Adipose tissue (tissue), 3 donors: ENCODE results near the gene SLC6A20. TPM values are rescaled to one million over a fixed set of nuclear protein-coding genes. Genes with fewer than 3 reads are reported as not detected.

Experiments
- H3K27ac ChIP-seq: one replicate; pipeline ENCODE4 v1.5.1; 2013; ENCODE audit warnings: low read depth, low read length
- WGBS, 3 donors: extraction: QIAGEN DNeasy Blood & Tissue Kit; methylation state at CpG; one replicate each; pipeline ENCODE4 v1.1.7; 2013; 5-methylcytosine and 5-hydroxymethylcytosine counted together
- polyA plus RNA-seq, 3 donors: library from polyadenylated mRNA; stranded (reverse); fragments of 200-250 nt; gene quantifications; one replicate each; pipeline ENCODE4 v1.2.3, GENCODE V29; 2013
- donor health status: healthy with polysubstance abuse.
- donor health status: Bipolar disorder and iron deficiency.
- donor health status: healthy.

The SLC6A20 gene
- polyA plus RNA-seq, 3 donors, result 0.01 to 0.51 TPM; not detected in 1

DNA sequence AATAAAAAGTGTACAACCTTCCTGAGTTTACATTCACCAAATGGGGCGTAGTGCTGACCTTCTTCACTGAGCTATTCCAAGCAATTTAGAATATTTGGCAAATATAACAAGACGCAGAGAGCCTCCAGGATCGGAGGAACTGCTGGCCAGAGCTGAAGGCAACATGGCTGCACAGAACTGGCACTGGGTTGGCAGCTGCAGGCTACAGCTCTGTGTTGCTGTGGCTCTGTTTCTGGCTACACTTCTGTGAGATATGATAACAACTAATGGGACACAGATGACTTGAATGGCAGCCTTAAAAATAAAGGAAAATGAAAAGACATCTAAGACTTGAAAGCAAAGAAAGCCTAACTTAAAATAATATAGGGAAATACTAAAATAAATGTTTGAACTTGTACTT, 10.8 kb upstream of the SLC6A20 start:
- H3K27ac ChIP-seq, result no peak overlapping the region
- 91 to 95% (median 92%) methylated on average over 3 of the region's 3 CpGs for WGBS, 3 donors

DNA sequence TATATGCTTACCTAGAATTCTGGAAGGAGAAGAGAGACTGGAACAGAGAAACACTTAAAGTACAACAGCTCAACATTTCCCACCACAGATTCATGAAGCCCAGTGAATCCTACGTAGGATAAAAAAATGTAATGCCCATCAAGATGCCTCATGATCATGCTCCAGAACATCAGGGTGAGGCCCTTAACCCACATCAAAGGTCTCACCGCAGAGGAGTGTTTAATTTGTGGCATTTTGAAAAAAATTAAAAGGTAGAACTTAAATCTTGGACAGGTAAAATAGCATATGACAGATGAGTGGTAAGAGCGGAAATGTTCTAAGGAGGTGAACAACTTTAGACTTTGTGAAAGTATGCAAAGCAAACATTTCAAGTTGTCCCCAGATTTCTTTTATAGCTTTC, 9.7 kb upstream of the SLC6A20 start:
- H3K27ac ChIP-seq, result no peak overlapping the region
- WGBS, 3 donors, result 91 to 94% (median 94%) methylated on average over 3 of the region's 3 CpGs

- H3K27ac ChIP-seq, result no peak overlapping the region
- WGBS, 3 donors, result 95 to 97% (median 96%) methylated on average over 5 of the region's 5 CpGs
These were observed 7.1 kb upstream of the SLC6A20 start for GRCh38 chr3:45803252-45803935.

DNA sequence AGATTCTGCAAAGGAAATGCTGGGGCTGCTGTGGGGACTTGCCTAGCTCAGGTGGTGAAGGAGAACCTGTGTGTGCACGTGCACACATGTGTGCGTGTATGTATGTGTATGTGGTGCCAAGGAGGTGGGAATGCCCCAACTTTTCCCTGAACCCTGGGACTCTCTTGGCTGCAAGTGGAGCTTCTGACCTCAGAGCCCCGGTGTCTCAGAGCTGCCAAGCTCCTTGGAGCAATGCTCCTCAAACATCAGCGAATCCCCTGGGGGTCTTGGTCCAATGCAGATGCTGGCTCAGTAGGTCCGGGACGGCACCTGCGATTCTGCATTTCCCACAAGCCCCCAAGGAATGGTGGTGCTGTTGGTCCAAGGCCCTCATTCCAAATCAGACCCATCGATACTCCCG, 5.8 kb upstream of the SLC6A20 start:
- WGBS, 3 donors, result 93 to 95% (median 93%) methylated on average over 9 of the region's 9 CpGs
- H3K27ac ChIP-seq, result no peak overlapping the region

DNA sequence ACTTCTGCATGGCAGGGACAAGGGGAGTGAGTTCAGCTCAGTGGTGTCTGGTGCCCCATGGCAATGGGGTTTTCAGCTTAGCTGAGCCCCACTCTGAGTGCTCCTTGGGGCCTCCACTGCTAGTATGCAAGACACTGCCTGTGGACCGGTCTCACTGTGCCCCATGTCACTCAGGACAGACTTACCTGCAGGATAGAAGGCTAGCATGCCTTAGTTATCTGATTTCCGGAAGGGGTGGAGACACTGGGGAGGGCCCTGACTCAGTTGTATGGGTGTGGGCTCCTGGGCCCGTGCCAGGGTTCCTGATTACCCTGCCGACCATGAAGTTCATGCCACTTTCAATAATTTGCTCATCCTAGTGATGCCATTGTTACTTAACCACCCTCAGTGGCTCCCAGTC, 4.3 kb upstream of the SLC6A20 start:
- WGBS, 3 donors, result 61 to 80% (median 65%) methylated on average over 4 of the region's 4 CpGs
- H3K27ac ChIP-seq, result no peak overlapping the region

DNA sequence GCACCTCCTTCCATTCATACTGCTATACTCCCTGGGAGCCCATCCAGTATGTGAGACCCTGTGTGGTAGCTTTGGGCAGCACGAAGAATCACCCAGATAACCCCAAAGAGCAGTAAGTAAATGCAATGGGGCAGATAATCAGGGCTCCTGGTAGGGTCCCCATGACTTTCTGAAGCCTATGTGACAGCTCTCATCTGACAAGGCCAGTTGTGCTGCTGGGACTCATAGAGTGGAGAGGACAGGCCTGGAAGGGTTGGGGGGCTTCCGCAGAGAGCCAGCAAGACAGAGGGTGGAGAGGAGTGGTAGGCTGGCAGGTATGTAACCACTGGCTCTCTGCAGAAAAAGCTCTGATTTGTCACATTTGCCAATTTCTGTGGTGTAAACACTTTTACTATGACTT, 3.2 kb upstream of the SLC6A20 start:
- WGBS, 3 donors, result 95 to 97% (median 95%) methylated on average over 2 of the region's 2 CpGs

DNA sequence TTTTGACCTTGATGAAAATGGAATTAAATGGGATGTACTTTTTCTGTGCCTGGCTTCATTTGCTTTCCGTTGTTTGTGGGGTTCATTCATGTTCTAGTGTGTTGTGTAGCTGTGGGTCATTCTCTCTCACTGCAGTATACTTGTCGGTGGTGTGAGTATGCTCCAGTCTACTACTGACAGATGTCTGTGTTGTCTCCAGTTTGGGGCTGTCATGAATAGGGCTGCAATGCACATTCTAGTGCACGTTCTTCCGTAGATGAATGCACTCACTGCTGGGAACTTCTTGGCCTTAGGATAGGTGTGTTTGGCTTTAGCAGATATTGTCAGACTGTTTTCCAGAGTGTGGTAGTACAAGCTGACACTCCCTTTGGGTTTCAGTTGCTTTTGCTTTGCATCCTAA, 1.7 kb upstream of the SLC6A20 start:
- H3K27ac ChIP-seq, result no peak overlapping the region
- WGBS, 3 donors, result 66 to 68% (median 68%) methylated on average over 4 of the region's 4 CpGs

More for the DNA sequence above, 3.2 kb upstream of the SLC6A20 start:
- no peak overlapping the region for H3K27ac ChIP-seq

GRCh38 chr3:45796902-45797637, 734 bp upstream of the SLC6A20 start:
- 55 to 60% (median 59%) methylated on average over 13 of the region's 13 CpGs for WGBS, 3 donors
- no peak overlapping the region for H3K27ac ChIP-seq

DNA sequence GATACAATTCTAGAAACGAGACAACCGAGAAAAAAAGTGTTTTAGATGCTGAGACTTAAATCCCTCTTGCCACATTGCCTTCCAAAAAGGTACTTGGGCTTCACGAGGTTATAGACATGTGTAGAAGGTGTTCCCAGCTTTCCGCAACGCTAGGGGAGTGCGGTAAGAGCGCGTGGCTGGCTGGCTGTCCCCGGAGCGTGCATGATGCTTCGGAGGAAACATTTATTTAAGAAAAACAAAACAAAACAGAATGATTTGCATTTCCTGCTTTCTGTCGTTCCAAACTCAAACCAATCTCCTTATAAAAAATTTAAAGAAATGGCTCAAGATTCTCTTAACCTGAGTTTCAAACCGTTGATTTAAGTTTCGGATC, 841 bp downstream of the SLC6A20 start:
- WGBS, 3 donors, result 29 to 33% (median 32%) methylated on average over 14 of the region's 14 CpGs
- no peak overlapping the region for H3K27ac ChIP-seq

DNA sequence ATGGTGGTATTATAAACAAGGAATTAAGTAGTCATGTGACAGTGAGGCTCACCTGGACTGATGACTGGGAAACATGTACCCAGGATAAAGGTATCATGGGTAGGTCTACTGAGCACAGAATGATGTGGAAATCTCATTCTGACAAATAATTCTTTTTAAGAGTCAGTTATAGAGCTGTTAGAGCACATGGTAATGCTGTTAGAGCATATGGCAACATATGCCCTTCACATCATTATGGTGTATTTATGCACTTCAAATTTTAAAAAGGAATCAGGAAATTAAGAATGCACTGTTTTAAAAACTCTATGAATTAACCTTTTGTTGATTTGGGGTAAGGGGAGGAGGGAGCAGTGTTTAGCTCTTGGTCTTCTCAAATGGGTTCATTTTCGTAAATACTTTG, 1.7 kb downstream of the SLC6A20 start:
- no peak overlapping the region for H3K27ac ChIP-seq
- 87 to 95% (median 88%) methylated on average over 1 of the region's 1 CpG for WGBS, 3 donors

GRCh38 chr3:45794177-45794560, 2.2 kb downstream of the SLC6A20 start:
- H3K27ac ChIP-seq, result no peak overlapping the region

GRCh38 chr3:45793482-45794176, 2.7 kb downstream of the SLC6A20 start:
- 49 to 71% (median 69%) methylated on average over 9 of the region's 9 CpGs for WGBS, 3 donors
- no peak overlapping the region for H3K27ac ChIP-seq

More at GRCh38 chr3:45794177-45794560, 2.2 kb downstream of the SLC6A20 start:
- WGBS, 3 donors, result 87 to 98% (median 93%) methylated on average over 5 of the region's 5 CpGs

- WGBS, 3 donors, result 78 to 96% (median 95%) methylated on average over 7 of the region's 7 CpGs
These were observed 3.7 kb downstream of the SLC6A20 start for GRCh38 chr3:45792516-45793172.

GRCh38 chr3:45792036-45792435, 4.3 kb downstream of the SLC6A20 start:
- H3K27ac ChIP-seq, result no peak overlapping the region
- WGBS, 3 donors, result 88 to 98% (median 94%) methylated on average over 2 of the region's 2 CpGs

More at GRCh38 chr3:45792516-45793172, 3.7 kb downstream of the SLC6A20 start:
- no peak overlapping the region for H3K27ac ChIP-seq

DNA sequence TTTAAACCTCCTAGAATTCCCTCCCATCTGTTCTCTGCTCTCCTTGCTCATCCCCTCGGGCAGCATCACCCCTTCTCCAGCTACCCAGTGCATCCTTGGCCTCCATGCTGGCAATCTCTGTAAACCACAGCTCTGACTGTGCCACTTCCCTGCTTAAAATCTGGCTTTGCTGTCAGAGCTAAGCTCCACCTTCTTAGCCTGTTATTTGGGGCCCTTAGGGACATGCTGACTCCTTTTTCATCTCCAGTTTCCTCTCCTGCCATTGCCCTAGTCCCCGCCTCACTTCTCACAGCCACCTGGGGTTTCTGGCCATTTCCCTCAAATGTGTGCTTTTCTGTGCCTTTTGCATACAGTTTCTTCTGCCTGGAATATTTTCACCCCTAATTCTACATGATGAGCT, 5.7 kb downstream of the SLC6A20 start:
- H3K27ac ChIP-seq, result no peak overlapping the region
- 76 to 83% (median 77%) methylated on average over 2 of the region's 2 CpGs for WGBS, 3 donors

GRCh38 chr3:45789235-45789812, 7.0 kb downstream of the SLC6A20 start:
- 76 to 89% (median 86%) methylated on average over 4 of the region's 4 CpGs for WGBS, 3 donors
- H3K27ac ChIP-seq, result no peak overlapping the region

- WGBS, 3 donors, result 92 to 97% (median 95%) methylated on average over 2 of the region's 2 CpGs
- no peak overlapping the region for H3K27ac ChIP-seq
These were observed 8.8 kb downstream of the SLC6A20 start for GRCh38 chr3:45787551-45787950.

DNA sequence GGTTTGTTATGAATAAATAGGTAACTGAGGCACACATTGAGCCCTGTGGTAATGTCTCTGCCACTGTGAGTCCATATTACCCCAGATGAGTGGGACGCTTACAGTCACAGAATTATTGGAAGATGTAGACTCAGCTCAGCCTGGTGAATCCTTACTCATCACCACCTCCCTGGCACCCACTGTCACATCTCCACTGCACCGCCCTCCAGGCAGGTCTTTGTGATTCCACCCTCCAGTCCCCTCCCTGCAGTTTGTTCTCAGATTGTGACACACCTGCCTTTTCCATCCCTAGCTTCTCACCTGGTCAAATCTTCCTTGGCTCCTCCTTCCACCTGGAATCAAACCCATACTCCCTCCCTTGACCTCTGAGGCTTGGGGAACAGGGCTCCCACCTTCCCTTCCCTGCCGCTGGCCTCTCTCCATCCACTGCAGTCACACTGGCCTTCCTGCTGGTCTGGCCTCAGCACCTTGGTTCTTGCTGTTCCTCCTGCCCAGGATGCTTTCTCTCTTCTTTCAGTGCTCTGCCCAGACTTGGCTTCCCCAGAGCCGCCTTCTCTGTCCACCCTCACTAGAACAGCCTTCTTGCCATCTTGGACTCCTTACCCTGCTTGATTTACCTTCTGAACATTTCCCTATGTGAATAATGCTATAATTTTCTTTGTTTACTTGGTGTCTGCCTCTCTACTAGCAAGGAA, 9.4 kb downstream of the SLC6A20 start:
- 66 to 89% (median 87%) methylated on average over 4 of the region's 4 CpGs for WGBS, 3 donors
- H3K27ac ChIP-seq, result no peak overlapping the region
